Fibroblast of pulmonary artery (primary cell): ENCODE results near the gene TNFRSF14.

Experiments used
- DNase-seq: peaks from one replicate; pipeline ENCODE4 v3.0.0-alpha.2; 2010; ENCODE audit warnings: low read depth
- H3K4me3 ChIP-seq: replicated peaks from 2 replicates; pipeline ENCODE4 v1.5.1; 2011; ENCODE audit warnings: low read depth, mild to moderate bottlenecking, control low read depth, low read length, moderate library complexity
- TF ChIP-seq, protein P1 (sequence below): IDR thresholded peaks from 2 replicates; pipeline ENCODE4 v1.5.1; 2011; ENCODE audit warnings: mild to moderate bottlenecking, control low read depth, low read length, inconsistent platforms; ENCODE audit errors: missing control alignments

Gene TNFRSF14

DNA sequence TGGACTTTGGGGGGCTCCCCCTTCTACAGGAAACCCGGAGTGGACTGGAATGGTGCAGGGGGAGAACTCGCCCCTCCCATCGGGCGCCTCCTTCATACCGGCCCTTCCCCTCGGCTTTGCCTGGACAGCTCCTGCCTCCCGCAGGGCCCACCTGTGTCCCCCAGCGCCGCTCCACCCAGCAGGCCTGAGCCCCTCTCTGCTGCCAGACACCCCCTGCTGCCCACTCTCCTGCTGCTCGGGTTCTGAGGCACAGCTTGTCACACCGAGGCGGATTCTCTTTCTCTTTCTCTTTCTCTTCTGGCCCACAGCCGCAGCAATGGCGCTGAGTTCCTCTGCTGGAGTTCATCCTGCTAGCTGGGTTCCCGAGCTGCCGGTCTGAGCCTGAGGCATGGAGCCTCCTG, at the start of gene TNFRSF14:
TNFRSF14 (plus strand) TSS at position 95 of the 401 bp plus-strand sequence; CDS start at position 389, 294 bp downstream.
- DNase-seq, result peak; percentile 35
- peak within 1 kb of the TSS; percentile 54 for H3K4me3 ChIP-seq
- TF ChIP-seq, protein P1, sequence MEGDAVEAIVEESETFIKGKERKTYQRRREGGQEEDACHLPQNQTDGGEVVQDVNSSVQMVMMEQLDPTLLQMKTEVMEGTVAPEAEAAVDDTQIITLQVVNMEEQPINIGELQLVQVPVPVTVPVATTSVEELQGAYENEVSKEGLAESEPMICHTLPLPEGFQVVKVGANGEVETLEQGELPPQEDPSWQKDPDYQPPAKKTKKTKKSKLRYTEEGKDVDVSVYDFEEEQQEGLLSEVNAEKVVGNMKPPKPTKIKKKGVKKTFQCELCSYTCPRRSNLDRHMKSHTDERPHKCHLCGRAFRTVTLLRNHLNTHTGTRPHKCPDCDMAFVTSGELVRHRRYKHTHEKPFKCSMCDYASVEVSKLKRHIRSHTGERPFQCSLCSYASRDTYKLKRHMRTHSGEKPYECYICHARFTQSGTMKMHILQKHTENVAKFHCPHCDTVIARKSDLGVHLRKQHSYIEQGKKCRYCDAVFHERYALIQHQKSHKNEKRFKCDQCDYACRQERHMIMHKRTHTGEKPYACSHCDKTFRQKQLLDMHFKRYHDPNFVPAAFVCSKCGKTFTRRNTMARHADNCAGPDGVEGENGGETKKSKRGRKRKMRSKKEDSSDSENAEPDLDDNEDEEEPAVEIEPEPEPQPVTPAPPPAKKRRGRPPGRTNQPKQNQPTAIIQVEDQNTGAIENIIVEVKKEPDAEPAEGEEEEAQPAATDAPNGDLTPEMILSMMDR, result peak; percentile 7

DNA sequence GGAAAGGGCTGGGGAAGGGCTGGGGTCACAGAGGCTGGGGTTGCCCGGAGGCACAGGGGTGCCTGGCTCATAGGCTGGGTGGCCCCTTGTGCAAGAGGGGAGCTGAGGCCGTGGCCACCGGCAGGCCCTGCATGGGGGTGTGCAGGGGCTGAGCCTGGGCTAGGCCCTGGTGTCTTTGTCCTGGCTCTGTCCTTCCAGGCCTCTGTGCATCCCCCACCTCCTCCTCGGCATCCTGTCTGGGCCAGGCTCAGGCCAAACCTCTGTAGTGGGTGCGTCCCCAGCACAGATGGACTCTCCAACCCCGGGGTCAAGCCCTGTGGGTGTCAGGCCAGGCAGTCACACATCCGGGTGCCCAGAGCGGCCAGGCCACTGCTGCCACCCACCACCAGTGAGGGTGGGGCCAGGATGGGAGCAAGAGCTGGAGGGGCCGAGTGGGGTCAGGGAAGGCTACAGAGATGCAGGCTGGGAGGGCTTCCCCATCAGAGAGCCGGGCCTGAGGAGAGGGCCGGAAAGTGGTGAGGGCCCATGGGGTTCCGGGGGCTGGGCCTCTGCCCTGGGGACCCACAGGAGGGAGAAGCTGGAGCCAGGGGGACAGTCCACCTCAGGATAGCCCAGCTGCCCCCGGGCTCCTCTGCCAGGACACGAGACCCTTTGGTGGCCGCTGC, 49.1 kb upstream of the TNFRSF14 start:
- H3K4me3 ChIP-seq, result no peak overlapping the region
- TF ChIP-seq, protein P1, result no peak
- no peak for DNase-seq

DNA sequence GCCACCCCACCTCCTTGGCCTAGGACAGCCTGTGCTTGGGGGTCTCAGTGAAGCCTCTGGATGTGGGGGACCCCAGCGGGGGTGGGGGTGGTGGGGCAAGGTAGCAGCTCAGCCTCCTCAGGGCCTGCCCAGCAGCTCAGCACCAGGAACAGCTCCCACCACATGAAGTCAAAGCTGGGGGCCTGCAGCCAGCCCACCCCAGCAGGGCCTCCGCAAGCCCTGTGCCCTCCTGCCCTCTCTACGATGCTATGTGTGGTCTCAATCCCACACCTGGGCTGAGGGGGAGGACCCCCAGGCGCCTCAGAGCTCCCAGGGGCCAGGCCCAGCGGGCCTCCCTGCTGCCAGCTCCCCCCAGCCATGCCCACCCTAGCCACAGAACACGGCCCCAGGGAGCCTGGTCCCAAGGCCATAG, 48.4 kb upstream of the TNFRSF14 start:
- TF ChIP-seq, protein P1, result no peak
- DNase-seq, result no peak
- no peak overlapping the region for H3K4me3 ChIP-seq

DNA sequence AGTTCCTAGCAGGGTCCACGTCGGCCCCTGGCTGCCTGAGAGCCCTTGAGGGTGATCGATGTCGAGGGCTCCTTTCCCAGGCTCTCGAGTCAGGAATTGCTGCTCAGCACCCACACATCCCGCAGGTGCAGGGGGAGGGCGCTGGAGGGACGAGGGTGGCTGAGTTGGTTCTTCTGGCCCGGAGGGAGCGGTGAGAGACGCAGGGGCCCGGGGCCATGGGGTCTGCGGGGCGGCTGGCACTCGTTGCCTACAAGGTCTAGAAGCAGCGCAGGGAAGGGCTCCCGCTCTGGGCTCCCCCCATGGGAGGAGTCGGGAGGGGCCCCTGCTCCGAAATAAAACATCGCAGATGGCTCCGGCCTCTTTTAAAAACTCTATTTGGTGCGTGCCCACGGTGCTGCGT, 48.0 kb upstream of the TNFRSF14 start:
- TF ChIP-seq, protein P1, result no peak
- DNase-seq, result no peak
- no peak overlapping the region for H3K4me3 ChIP-seq

DNA sequence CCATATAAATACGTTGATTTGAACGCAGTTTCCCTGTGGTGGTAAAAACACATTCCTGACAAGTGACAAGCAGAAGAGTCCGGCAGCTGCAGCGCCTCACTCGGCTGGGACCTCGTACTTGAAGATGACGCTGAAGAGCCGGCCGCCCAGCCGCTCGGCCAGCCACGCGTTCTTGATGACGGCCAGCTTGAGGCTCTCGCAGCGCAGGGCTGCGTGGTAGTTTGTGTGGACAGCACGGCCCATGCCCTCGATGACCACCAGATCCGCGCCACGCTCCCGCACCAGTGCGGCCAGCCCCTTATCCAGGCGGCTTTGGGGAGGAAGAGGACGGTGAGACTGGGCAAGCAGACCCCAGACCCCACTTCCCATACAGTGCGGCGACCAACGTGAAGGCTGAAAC, 47.4 kb upstream of the TNFRSF14 start:
- TF ChIP-seq, protein P1, result no peak
- H3K4me3 ChIP-seq, result no peak overlapping the region
- DNase-seq, result no peak

DNA sequence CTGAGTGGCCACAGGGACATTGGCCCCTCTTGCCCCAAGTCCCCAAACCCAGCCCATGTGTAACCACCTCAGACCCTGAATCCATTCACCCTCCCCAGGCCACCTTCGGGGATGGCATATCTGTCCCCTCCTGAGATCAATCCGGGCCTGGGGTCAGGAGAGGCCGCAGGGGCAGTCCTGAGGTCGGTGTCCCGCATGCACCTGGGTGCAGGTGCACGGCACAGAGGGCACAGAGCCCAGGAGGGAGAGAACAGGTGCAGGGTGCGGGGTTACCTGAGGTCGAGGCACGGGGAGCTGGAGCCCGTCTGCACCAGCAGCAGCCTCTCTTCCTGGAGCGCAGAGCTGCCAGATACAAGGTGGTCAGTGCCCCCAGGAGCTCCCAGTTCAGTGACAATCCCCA, 46.6 kb upstream of the TNFRSF14 start:
- DNase-seq, result no peak
- TF ChIP-seq, protein P1, result no peak
- H3K4me3 ChIP-seq, result no peak overlapping the region
